ENCODE data around the gene RRAS2. TPM values are rescaled to one million over a fixed set of nuclear protein-coding genes. Genes with fewer than 3 reads are reported as not detected.
A peak's percentile ranks its signal among the peaks of the same experiment; 100 is the strongest.

RRAS2 gene
- total and polyA plus RNA-seq, 8 donors, result 44.2 to 67.4 (median 58.4) TPM

DNA sequence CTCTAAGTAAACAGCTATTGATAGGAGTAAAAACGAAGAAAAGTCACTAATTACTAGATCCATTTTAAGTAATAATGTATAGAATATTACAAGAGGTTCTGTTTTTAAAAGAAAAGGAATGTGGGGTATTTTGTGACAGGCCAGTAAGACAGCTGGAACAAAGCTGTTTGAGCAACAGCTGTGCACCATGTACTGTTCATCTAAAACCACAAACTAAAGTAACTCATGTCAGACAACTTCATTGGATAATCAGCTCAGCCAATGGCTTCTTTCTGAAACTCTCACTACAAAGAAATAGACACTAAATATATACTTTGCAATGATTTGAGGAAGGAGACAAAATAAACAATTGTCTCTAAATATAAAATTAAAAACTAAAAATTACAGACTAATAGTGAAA, 16.1 kb downstream of the RRAS2 start:
- no peak for ATAC-seq

DNA sequence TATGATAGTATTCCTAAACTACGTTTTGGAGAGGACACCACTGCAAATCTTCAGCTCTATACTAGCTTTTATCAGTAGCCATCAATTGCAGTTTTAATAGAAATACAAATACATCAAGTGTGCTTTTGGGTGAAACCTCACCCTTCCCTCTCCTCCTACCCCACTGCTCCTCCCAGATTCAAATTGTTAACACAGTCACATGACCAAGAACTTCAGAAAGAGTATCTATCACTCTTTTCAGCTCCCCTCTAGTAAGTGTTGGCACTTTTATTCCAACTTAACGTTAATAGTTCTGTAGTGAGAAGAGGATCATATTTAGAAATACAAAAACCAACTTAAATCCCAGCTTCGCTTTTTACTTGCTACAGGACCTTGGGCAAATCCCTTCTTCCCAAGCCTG, 17.0 kb downstream of the RRAS2 start:
- Histone ChIP-seq H3K9me3 (peaks cover 0 to 6% of the 10 kb centered on the region in 2 donors), H3K4me1 (peaks cover 0 to 4% of the 10 kb centered on the region in 2 donors), H3K4me3 (no peak overlapping the region), H3K36me3 (no peaks in the 10 kb centered on the region), H3K27ac (no peak overlapping the region), H3K27me3 (no peaks in the 10 kb centered on the region)
- ATAC-seq (no peak), DNase-seq (no peak)
- intact Hi-C loops (cut with DNase I), result no loop called here
- TF ChIP-seq, protein P1, sequence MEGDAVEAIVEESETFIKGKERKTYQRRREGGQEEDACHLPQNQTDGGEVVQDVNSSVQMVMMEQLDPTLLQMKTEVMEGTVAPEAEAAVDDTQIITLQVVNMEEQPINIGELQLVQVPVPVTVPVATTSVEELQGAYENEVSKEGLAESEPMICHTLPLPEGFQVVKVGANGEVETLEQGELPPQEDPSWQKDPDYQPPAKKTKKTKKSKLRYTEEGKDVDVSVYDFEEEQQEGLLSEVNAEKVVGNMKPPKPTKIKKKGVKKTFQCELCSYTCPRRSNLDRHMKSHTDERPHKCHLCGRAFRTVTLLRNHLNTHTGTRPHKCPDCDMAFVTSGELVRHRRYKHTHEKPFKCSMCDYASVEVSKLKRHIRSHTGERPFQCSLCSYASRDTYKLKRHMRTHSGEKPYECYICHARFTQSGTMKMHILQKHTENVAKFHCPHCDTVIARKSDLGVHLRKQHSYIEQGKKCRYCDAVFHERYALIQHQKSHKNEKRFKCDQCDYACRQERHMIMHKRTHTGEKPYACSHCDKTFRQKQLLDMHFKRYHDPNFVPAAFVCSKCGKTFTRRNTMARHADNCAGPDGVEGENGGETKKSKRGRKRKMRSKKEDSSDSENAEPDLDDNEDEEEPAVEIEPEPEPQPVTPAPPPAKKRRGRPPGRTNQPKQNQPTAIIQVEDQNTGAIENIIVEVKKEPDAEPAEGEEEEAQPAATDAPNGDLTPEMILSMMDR (IDR thresholded peaks at IDR 0.05), result no peak

More for the DNA sequence above, 16.1 kb downstream of the RRAS2 start:
- TF ChIP-seq, protein P1 (IDR thresholded peaks at IDR 0.05), result no peak
- H3K27ac ChIP-seq, result no peak overlapping the region
- no peaks in the 10 kb centered on the region for H3K36me3 ChIP-seq
- H3K27me3 ChIP-seq, result no peaks in the 10 kb centered on the region
- intact Hi-C loops (cut with DNase I), result no loop called here
- peaks cover 0 to 6% of the 10 kb centered on the region in 2 donors for H3K9me3 ChIP-seq
- H3K4me1 ChIP-seq, result peaks cover 0 to 4% of the 10 kb centered on the region in 2 donors
- no peak overlapping the region for H3K4me3 ChIP-seq
- peak in 2 of 4 donors; percentile 30 to 52 for DNase-seq

DNA sequence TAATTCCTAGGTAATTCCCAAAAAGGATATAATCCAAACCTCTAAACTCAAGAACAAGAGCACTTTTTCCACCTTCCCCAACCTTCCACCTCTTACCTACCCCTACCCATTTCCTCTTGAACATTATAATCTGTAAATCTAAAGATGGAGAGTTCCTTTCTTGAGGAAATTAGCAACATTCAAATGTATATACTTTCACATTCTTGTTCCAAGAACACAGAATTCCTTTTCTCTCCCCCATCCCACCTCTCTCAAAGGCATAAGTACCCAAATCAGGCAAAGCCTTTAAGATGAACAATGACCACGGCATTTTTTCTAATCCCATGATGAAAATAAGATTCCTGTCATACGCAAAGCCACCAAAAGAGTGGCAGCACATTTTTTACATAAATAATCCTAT, 18.3 kb downstream of the RRAS2 start:
- no peaks in the 10 kb centered on the region for H3K9me3 ChIP-seq
- H3K27ac ChIP-seq, result no peak overlapping the region
- peaks cover 0 to 4% of the 10 kb centered on the region in 2 donors for H3K4me1 ChIP-seq
- intact Hi-C loops (cut with DNase I), result no loop called here
- no peak for ATAC-seq
- DNase-seq, result no peak
- no peak overlapping the region for H3K4me3 ChIP-seq
- no peaks in the 10 kb centered on the region for H3K27me3 ChIP-seq
- TF ChIP-seq, protein P1 (IDR thresholded peaks at IDR 0.05), result no peak
- H3K36me3 ChIP-seq, result no peaks in the 10 kb centered on the region

DNA sequence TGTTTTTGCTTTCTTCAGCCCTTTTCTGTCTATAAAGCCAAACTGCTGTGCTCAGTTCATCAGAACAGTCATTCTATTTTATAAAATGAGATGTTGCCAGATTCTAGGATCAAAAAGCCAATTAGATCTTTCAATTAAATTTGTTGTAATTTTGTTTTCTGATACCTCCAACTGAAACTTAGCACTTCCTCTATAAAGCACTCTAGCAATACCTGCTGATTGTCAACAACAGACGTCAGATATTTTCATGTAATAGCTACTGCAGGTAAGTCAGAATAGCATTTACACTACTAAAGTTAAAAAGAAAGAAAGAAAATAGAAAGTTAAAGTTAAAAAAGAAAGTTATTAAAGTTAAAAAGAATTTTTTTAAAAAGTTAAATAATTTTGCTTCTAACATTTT, 19.6 kb downstream of the RRAS2 start:
- intact Hi-C loops (cut with DNase I), result no loop called here
- peaks cover 0 to 4% of the 10 kb centered on the region in 2 donors for H3K4me1 ChIP-seq
- no peaks in the 10 kb centered on the region for H3K9me3 ChIP-seq
- DNase-seq, result no peak
- no peaks in the 10 kb centered on the region for H3K36me3 ChIP-seq
- ATAC-seq, result no peak
- H3K27me3 ChIP-seq, result no peaks in the 10 kb centered on the region
- no peak overlapping the region for H3K27ac ChIP-seq
- TF ChIP-seq, protein P1 (IDR thresholded peaks at IDR 0.05), result no peak
- no peak overlapping the region for H3K4me3 ChIP-seq

DNA sequence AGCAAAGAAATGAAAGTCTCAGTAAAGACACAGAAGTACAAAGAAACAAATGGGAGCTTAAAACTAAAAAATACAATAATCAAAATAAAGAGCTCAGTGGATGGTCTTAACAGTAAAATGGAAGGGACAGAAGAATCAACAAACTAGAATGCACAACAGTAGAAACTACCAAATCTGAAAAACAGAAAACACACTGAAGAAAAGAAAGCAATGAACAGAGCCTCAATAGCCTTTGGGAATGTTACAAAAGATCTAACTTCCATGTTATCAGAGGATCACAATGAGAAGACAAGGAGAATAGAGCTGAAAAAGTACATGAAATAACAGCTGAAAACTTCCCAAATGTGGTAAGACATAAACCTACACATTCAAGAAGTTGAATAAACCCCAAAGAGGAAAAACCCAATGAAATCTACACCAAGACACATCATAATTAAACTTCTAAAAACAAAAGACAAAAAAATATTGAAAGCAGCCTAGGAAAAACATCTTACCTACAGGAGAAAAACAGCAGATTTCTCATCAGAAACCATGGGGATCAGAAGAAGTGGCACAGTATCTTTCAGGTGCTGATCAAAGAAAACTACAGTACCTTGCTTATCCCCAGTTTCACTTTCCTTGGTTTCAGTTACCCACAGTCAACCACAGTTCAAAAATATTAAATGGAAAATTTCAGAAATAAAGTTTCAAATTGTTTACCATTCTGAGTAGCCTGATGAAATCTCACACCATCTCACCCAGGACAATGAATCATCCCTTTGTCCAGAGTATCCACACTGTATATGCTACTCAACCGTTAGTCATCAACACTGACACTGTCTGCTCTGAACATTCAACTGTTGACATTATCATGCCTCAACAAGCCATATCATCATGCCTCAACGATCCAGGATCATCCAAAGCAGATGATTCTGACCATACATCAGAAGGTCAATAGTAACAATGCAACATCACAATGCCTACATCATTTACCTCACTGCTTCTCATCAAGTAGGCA, 22.2 kb downstream of the RRAS2 start:
- Histone ChIP-seq H3K27me3 (no peaks in the 10 kb centered on the region), H3K4me1 (no peaks in the 10 kb centered on the region), H3K9me3 (no peaks in the 10 kb centered on the region), H3K27ac (no peak overlapping the region), H3K36me3 (no peaks in the 10 kb centered on the region), H3K4me3 (no peak overlapping the region)
- intact Hi-C loops (cut with DNase I), result no loop called here
- ATAC-seq, result peak; percentile 56
- DNase-seq, result no peak
- TF ChIP-seq, protein P1 (IDR thresholded peaks at IDR 0.05), result no peak

Data from left lung (tissue), 10 donors.